Myometrial cell (primary cell): ENCODE measurements around the gene PACS2. TPM values are rescaled to one million over a fixed set of nuclear protein-coding genes. Genes with fewer than 3 reads are reported as not detected.

Experiments used
- total RNA-seq: library from RNA; depleted of rRNA; stranded (reverse); fragments of >200 nt; gene quantifications from 2 replicates; pipeline ENCODE4 v1.2.3, GENCODE V29; 2015

Gene PACS2
- 46.4 and 47.1 TPM in 2 replicates for total RNA-seq

DNA sequence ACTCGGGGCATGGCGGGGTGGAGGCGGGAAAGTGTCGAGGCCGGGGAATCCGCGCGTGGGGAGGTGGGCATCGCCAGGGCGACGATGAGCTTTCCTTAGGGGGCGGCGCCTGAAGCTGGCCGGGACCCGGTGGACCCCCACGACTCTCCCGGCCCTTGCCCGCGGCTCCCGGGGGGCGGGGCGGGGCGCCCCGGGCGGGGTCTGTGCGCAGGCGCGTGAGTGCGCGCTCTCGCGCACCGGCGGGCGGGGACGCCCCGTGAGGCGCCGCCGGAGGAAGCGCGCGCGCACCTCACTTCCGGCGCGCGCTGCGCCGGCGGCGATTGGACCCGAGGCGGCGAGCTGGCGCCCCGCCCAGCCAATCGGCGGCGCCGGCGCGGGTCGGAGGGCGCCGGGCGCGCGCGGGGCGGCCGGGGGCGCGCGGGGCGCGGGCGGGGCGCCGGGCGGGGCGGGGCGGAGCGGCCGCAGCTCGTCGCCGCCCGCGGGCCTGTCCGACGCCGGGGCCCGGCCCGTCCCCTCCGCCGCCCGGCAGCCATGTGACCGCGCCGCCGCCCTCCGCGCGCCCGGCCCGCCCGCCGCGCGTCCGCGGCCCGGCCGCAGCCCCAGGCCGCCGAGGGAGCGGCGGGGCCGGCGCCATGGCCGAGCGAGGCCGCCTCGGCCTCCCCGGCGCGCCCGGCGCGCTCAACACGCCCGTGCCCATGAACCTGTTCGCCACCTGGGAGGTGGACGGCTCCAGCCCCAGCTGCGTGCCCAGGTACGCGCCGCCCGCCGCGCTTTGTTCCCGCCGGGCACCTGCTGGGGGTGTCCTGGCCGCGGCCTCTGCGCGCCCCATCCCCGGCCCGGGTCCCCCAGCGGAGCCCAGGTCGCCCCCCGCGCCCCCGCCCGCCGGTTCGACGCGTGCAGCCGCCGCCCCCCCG lies at the start of gene PACS2:
PACS2 (plus strand) TSS at position 462 of the 914 bp plus-strand sequence; CDS start at position 633, 171 bp downstream.

DNA sequence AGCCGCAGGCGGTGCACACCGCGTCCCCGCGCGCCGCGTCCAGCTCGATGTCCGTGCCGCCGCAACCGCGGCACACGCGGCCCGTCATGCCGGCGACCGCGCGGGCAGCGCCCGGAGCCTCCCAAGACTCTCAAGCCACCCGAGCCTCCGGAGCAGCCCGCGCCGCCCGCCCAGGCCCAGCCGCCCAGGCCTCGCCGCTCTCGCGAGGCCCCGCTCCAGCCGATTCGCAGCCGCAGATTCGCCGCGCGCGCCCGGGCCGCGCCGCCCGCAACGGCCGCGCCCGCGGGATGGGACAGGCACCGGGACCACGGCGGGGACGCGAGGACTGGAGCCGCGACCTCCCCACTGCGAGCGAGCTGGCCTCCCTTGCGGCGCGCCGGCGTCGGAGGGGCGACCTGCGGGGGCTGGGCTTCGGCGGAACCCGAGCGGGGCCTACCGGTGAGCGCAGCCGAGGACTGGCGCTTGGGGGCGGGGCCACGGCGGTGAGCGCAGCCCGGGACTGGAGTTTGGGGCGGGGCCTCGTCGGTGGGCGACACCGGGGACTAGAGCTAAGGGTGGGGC lies 13.9 kb upstream of the PACS2 start, which contains the start of gene BRF1:
BRF1 (minus strand) TSS at position 460 of the 561 bp plus-strand sequence; CDS start at position 88, 372 bp downstream.

DNA sequence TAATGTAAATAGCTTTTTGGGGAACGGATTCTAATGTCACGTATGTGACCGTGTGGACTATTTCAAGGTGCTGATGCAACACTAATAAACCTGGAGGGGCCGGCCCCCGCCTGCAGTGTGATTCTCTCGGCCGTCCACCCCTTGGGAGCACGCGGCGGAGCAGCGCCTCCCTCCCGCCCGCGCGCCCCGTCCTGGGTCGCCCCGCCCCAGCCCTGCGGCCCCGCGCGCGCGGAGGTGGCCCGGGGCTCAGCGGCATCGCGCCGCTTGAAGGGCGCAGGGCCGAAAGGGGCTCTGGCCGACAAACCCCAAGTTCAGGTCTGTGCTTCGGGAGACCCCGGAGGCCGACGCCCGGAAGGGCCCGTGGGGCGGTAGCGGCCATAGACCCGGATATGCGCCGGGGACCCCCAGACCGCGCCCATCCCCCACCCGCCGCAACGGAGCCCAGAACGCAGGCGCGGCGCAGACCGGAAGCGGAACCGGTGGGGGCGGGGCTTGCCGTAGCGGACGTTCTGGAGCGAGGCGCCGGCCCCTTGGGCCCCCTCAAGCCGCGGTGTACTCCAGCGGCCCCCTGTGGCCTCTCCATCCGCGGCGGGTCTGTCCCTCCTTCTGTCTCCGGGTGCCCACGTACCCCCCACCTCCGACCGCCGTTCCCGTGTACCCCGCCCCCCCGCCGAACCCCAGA lies 83.6 kb downstream of the PACS2 start, which contains the start of gene TEX22:
TEX22 (plus strand) TSS at position 495 of the 682 bp plus-strand sequence. CDS start 803 bp downstream, outside the sequence.

DNA sequence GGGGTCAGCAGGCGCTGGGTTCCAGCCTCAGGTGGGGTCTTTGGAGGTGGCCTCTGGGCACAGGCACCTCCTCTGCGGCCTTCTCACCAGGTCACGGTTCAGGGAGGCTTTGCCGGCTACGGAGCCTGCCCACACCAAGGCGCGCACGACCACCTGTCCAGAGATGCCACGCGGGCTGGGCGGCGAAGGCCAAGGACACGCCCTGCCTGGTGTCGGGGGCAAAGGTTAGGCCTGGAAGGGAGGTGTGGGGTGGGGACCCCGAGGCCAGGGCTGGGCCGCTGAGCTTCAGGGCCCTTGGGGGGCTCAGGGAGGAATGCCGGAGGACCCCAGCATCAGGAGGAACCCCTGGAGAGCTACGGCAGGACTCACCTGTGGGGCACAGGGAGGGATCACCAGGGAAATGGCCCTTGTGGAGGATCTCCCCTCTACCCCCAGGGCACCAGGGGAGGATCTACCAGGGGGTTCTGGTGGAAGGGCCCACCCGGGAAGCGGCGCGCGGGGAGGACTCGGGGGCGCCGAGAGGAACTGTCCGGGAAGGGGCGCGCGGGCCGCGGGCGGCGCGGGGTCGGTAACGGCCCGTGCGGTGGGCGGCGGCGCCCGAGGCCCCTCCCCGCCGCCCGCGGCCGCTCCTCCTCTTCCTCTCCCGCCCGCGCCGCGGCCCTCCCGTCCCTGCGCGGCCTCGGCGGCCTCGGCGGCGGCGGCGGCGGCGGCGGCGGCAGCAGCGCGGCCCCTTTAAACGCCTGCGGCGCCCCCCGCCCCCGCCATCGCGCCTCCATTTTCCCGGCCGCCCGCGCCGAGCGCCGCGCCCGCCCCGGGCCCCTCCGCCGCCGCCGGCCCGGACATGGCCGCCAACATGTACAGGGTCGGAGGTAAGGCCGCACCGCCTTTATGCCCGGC lies 104.9 kb downstream of the PACS2 start, which contains the start of gene MTA1:
MTA1 (plus strand) TSS at position 633 of the 897 bp plus-strand sequence; CDS start at position 842, 209 bp downstream.

Other genes starting within 250 kb of the PACS2 start
- not detected in 2 replicates for gene GPR132, start 249.3 kb upstream of the PACS2 start, total RNA-seq
- gene JAG2, start 146.0 kb upstream of the PACS2 start, total RNA-seq = 0.53 and 0.58 TPM in 2 replicates
- 23.7 and 43.0 TPM in 2 replicates for gene NUDT14, start 133.4 kb upstream of the PACS2 start, total RNA-seq
- 56.0 and 80.1 TPM in 2 replicates for gene BTBD6, start 66.2 kb upstream of the PACS2 start, total RNA-seq
- 25.0 and 26.8 TPM in 2 replicates for gene BRF1, start 13.7 kb upstream of the PACS2 start, total RNA-seq
- gene TEX22, start 83.8 kb downstream of the PACS2 start, total RNA-seq = 0.35 TPM in 1 of 2 replicates, not detected in the other
- gene MTA1, start 105.1 kb downstream of the PACS2 start, total RNA-seq = 32.6 and 43.8 TPM in 2 replicates
- 82.4 and 122 TPM in 2 replicates for gene CRIP2, start 160.1 kb downstream of the PACS2 start, total RNA-seq
- gene CRIP1, start 172.1 kb downstream of the PACS2 start, total RNA-seq = 0.53 TPM in 1 of 2 replicates, not detected in the other
- 9.6 and 12.4 TPM in 2 replicates for gene TEDC1, start 176.5 kb downstream of the PACS2 start, total RNA-seq
- 6.2 and 11.2 TPM in 2 replicates for gene TMEM121, start 211.8 kb downstream of the PACS2 start, total RNA-seq